SK-N-SH (cell line): ENCODE results near the gene ROPN1L. TPM values are rescaled to one million over a fixed set of nuclear protein-coding genes. Genes with fewer than 3 reads are reported as not detected.

Experiments used
- CTCF ChIA-PET: fragments of 300-600, 350-600 bp; formaldehyde crosslinking; extraction: SDS; loops from one replicate; lab custom pipeline; 2021; lab: Yijun Ruan, JAX
- POLR2A ChIA-PET: fragments of 350-600 bp; sonication (Branson Sonifier 250); formaldehyde crosslinking; extraction: SDS; loops from one replicate; lab custom pipeline; 2020; ENCODE audit warnings: antibody characterized with exemption, inconsistent platforms; lab: Yijun Ruan, JAX
- DNase-seq: peaks from one replicate; pipeline ENCODE4 v3.0.0; 2012
- H2AFZ ChIP-seq: fragments of 200-600 bp; sonication (generic); 2 replicates; pipeline ENCODE4 v1.8.1; 2016; ENCODE audit warnings: antibody characterized with exemption, mild to moderate bottlenecking, low read depth
- H3F3A ChIP-seq: fragments of 200-600 bp; sonication (generic); replicated peaks from 2 replicates; pipeline ENCODE3; 2016; ENCODE audit warnings: antibody characterized with exemption, mild to moderate bottlenecking; ENCODE audit not compliant: insufficient read depth
- H3K27ac ChIP-seq, 2 experiments: fragments of 200-500 bp in 1 of 2; fragments of 200-600 bp in 1 of 2; sonication (Bioruptor generic) in 1 of 2; sonication (generic), shearing (Covaris generic) in 1 of 2; 2 replicates each; pipeline versions ENCODE4 v1.5.1 to v1.6.1; 2014 to 2016; ENCODE audit warnings: low read depth in 2 of 2, inconsistent platforms in 1 of 2, low read length in 1 of 2, mild to moderate bottlenecking in 1 of 2, mixed read lengths in 1 of 2
- H3K27me3 ChIP-seq: fragments of 200-600 bp; sonication (generic), shearing (Covaris generic); 2 replicates; pipeline ENCODE4 v1.6.1; 2016; ENCODE audit warnings: mixed run types; ENCODE audit not compliant: insufficient read depth
- H3K36me3 ChIP-seq, 2 experiments: fragments of 200-500 bp in 1 of 2; fragments of 200-600 bp in 1 of 2; sonication (Bioruptor generic) in 1 of 2; sonication (generic) in 1 of 2; replicated peaks in 1 of 2; 2 replicates each; pipeline versions ENCODE3 to v1.5.1; 2014 to 2016; ENCODE audit warnings: low read length in 1 of 2, mild to moderate bottlenecking in 1 of 2; ENCODE audit not compliant: insufficient read depth in 2 of 2, control insufficient read depth in 1 of 2
- H3K4me1 ChIP-seq, 2 experiments: fragments of 200-500 bp in 1 of 2; fragments of 200-600 bp in 1 of 2; sonication (Bioruptor generic) in 1 of 2; sonication (generic), shearing (Covaris generic) in 1 of 2; 2 replicates each; pipeline versions ENCODE4 v1.5.1 to v1.6.1; 2014 to 2016; ENCODE audit warnings: low read depth in 1 of 2, low read length in 1 of 2, mixed run types in 1 of 2; ENCODE audit not compliant: insufficient read depth in 2 of 2, control insufficient read depth in 1 of 2
- H3K4me2 ChIP-seq: fragments of 200-600 bp; sonication (generic), shearing (Covaris generic); 2 replicates; pipeline ENCODE4 v1.6.1; 2017; ENCODE audit warnings: mixed run types
- H3K4me3 ChIP-seq, 2 experiments: fragments of 200-500 bp in 1 of 2; fragments of 200-600 bp in 1 of 2; sonication (Bioruptor generic) in 1 of 2; sonication (generic), shearing (Covaris generic) in 1 of 2; 2 replicates each; pipeline versions ENCODE4 v1.5.1 to v1.8.1; 2014 to 2016; ENCODE audit warnings: low read depth in 2 of 2, inconsistent platforms in 1 of 2, low read length in 1 of 2, mild to moderate bottlenecking in 1 of 2, mixed read lengths in 1 of 2, moderate library complexity in 1 of 2
- H3K79me2 ChIP-seq: fragments of 200-600 bp; sonication (generic); 2 replicates; pipeline ENCODE4 v1.8.1; 2017; ENCODE audit warnings: mild to moderate bottlenecking; ENCODE audit not compliant: insufficient read depth
- H3K9ac ChIP-seq: fragments of 200-600 bp; sonication (generic); 2 replicates; pipeline ENCODE4 v1.6.1; 2017; ENCODE audit warnings: mixed run types
- H3K9me2 ChIP-seq: fragments of 200-600 bp; sonication (generic); 2 replicates; pipeline ENCODE4 v1.6.1; 2017; ENCODE audit warnings: mixed run types
- H3K9me3 ChIP-seq: fragments of 200-600 bp; sonication (generic); 2 replicates; pipeline ENCODE4 v1.6.1; 2017; ENCODE audit warnings: mixed run types, mild to moderate bottlenecking, moderate library complexity
- H4K20me1 ChIP-seq: fragments of 200-600 bp; sonication (generic); 2 replicates; pipeline ENCODE4 v1.6.1; 2017; ENCODE audit warnings: mild to moderate bottlenecking, mixed run types; ENCODE audit not compliant: insufficient read depth
- CHD2 ChIP-seq: fragments of 150-350 bp; IDR thresholded peaks from 2 replicates; pipeline ENCODE4 v1.6.1; 2018; ENCODE audit warnings: low read length; ENCODE audit not compliant: partially characterized antibody
- EP300 ChIP-seq, 2 experiments: IDR thresholded peaks; 2 replicates each; pipeline versions ENCODE4 v1.4.0 to v1.6.1; 2012; ENCODE audit warnings: borderline replicate concordance in 1 of 2, low read depth in 1 of 2, low read length in 1 of 2
- FOSL2 ChIP-seq: IDR thresholded peaks from 2 replicates; pipeline ENCODE4 v1.4.0; 2012; ENCODE audit warnings: low read depth, mild to moderate bottlenecking, moderate library complexity, borderline replicate concordance
- GATA2 ChIP-seq: sonication (generic); formaldehyde crosslinking; IDR thresholded peaks from 2 replicates; pipeline ENCODE4 v1.5.0; 2020; ENCODE audit warnings: mild to moderate bottlenecking, missing genetic modification reagents
- JUND ChIP-seq: IDR thresholded peaks from 2 replicates; pipeline ENCODE4 v1.4.0; 2012
- MAX ChIP-seq: IDR thresholded peaks from 2 replicates; pipeline ENCODE4 v1.4.0; 2012; ENCODE audit warnings: low read depth
- NRF1 ChIP-seq: IDR thresholded peaks from 2 replicates; pipeline ENCODE4 v1.6.1; 2012; ENCODE audit warnings: low read depth, mild to moderate bottlenecking, low read length
- POLR2AphosphoS5 ChIP-seq: IDR thresholded peaks from 2 replicates; pipeline ENCODE4 v1.6.1; 2012; ENCODE audit warnings: low read depth, low read length
- RAD21 ChIP-seq: IDR thresholded peaks from 2 replicates; pipeline ENCODE4 v1.6.1; 2012; ENCODE audit warnings: mild to moderate bottlenecking, low read length
- RXRA ChIP-seq: IDR thresholded peaks from 2 replicates; pipeline ENCODE4 v1.4.0; 2012; ENCODE audit warnings: low read depth, mild to moderate bottlenecking, borderline replicate concordance
- SMC3 ChIP-seq: IDR thresholded peaks from 2 replicates; pipeline ENCODE4 v1.6.1; 2012; ENCODE audit warnings: low read depth, low read length, improper control_type of control experiment
- TCF12 ChIP-seq: IDR thresholded peaks from 2 replicates; pipeline ENCODE4 v1.4.0; 2012
- TEAD4 ChIP-seq: IDR thresholded peaks from 2 replicates; pipeline ENCODE4 v1.4.0; 2012; ENCODE audit warnings: mild to moderate bottlenecking, borderline replicate concordance; ENCODE audit not compliant: insufficient read depth
- WGBS: methylation state at CpG from one replicate; pipeline ENCODE4 v1.1.6; 2017; ENCODE audit warnings: low lambda C conversion rate; 5-methylcytosine and 5-hydroxymethylcytosine counted together
- polyA plus RNA-seq, 3 experiments: library from polyadenylated mRNA; depleted of rRNA; stranded (reverse); fragments of >200 nt; gene quantifications; 2 replicates each; pipeline ENCODE4 v1.2.3, GENCODE V29; 2012
- TF ChIP-seq, protein P1 (sequence below): IDR thresholded peaks from 2 replicates; pipeline ENCODE4 v1.4.0; 2012; ENCODE audit warnings: low read depth, borderline replicate concordance

Gene ROPN1L
- polyA plus RNA-seq, 1 of the 3 experiments (the other 2 are of a cell fraction): 0.31 TPM

- TF ChIP-seq RAD21: peak; percentile 99
- TF ChIP-seq RXRA: no peak
- TF ChIP-seq GATA2 (CRISPR knock-in tag): no peak
- TF ChIP-seq NRF1: no peak
- peak; percentile 97 for TF ChIP-seq SMC3
- no peak for TF ChIP-seq POLR2AphosphoS5
- no peak for TF ChIP-seq MAX
Measured at GRCh38 chr5:10452768-10453331, 11.2 kb downstream of the ROPN1L start (continued).

- Histone ChIP-seq H3K9me2 (no peaks in the 10 kb centered on the region), H4K20me1 (no peaks in the 10 kb centered on the region), H3K4me3 (no peak overlapping the region), H3K36me3 (no peaks in the 10 kb centered on the region), H3K79me2 (no peaks in the 10 kb centered on the region), H3K27me3 (no peaks in the 10 kb centered on the region), H2AFZ (no peak overlapping the region), H3K9ac (no peak overlapping the region), H3K27ac (peak overlapping the region in 1 of 2 experiments; percentile 34; a peak in 1 of 4 replicates), H3F3A (peaks cover 20% of the 10 kb centered on the region), H3K4me2 (peak overlapping the region; percentile 32), H3K4me1 (peaks cover 15 to 17% of the 10 kb centered on the region in 2 experiments; a peak in 3 of 4 replicates), H3K9me3 (no peaks in the 10 kb centered on the region)
- no peak for DNase-seq
- WGBS: 67% methylated on average over 8 of the region's 8 CpGs
- ChIA-PET POLR2A (no interaction called here), CTCF (interaction anchor here (1.0 to 8.0 kb wide), 19 partner anchors 8 to 401 kb away, joined by 3 to 265 read pairs (median 9); partner anchors contain the start of gene ROPN1L)
- TF ChIP-seq TCF12 (peak; percentile 38; the same call in 1 of the 2 replicates), CHD2 (no peak), TEAD4 (0 out of 2 replicates have a peak, but pooled peaks have one; percentile 12), EP300 (IDR thresholded peaks at IDR 0.05; ENCODE audit: borderline replicate concordance in 1 of 2, low read depth in 1 of 2, low read length in 1 of 2) (0 out of 4 replicates have a peak, but pooled peaks of 1 of the 2 experiments have one; percentile 20), JUND (peak; percentile 19; the same call in 1 of the 2 replicates), FOSL2 (peak; percentile 35; the same call in 1 of the 2 replicates)
- TF ChIP-seq, protein P1, sequence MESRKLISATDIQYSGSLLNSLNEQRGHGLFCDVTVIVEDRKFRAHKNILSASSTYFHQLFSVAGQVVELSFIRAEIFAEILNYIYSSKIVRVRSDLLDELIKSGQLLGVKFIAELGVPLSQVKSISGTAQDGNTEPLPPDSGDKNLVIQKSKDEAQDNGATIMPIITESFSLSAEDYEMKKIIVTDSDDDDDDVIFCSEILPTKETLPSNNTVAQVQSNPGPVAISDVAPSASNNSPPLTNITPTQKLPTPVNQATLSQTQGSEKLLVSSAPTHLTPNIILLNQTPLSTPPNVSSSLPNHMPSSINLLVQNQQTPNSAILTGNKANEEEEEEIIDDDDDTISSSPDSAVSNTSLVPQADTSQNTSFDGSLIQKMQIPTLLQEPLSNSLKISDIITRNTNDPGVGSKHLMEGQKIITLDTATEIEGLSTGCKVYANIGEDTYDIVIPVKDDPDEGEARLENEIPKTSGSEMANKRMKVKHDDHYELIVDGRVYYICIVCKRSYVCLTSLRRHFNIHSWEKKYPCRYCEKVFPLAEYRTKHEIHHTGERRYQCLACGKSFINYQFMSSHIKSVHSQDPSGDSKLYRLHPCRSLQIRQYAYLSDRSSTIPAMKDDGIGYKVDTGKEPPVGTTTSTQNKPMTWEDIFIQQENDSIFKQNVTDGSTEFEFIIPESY: no peak
Measured at GRCh38 chr5:10453545-10453944, 11.9 kb downstream of the ROPN1L start.
